Tibial artery (tissue), 4 donors: ENCODE results near the gene UIMC1.

Source experiments
- DNase-seq, 2 donors: peaks; one replicate each; pipeline ENCODE4 v3.0.0-alpha.2; 2019
- H3K27ac ChIP-seq, 2 donors: fragments of 200-600 bp; sonication (generic) in 1 of 2; 1 replicate in 1 of 2; 2 replicates in 1 of 2; pipeline ENCODE4 v1.5.1; 2018 to 2019; ENCODE audit warnings: mild to moderate bottlenecking in 1 of 2
- H3K27me3 ChIP-seq, 2 donors: fragments of 200-600 bp; sonication (generic) in 1 of 2; one replicate each; pipeline versions ENCODE4 v1.5.1 to v1.6.0; 2016 to 2019
- H3K36me3 ChIP-seq, 3 donors: fragments of 200-600 bp; sonication (generic) in 2 of 3; one replicate each; pipeline ENCODE4 v1.5.1; 2016 to 2019; ENCODE audit warnings: mild to moderate bottlenecking in 2 of 3
- H3K4me1 ChIP-seq, 4 donors: fragments of 200-600 bp; sonication (generic) in 2 of 4; 1 replicate in 3 of 4; 2 replicates in 1 of 4; pipeline ENCODE4 v1.5.1; 2016 to 2019
- H3K4me3 ChIP-seq, 2 donors: fragments of 200-600 bp; sonication (generic) in 1 of 2; 1 replicate in 1 of 2; 2 replicates in 1 of 2; pipeline ENCODE4 v1.5.1; 2018 to 2019; ENCODE audit warnings: mild to moderate bottlenecking in 2 of 2
- H3K9me3 ChIP-seq, 3 donors: fragments of 200-600 bp; sonication (generic) in 1 of 3; one replicate each; pipeline ENCODE4 v1.5.1; 2016 to 2019
- CTCF ChIP-seq, 2 experiments: fragments of 200-600 bp in 1 of 2; fragments of 450-650 bp in 1 of 2; IDR thresholded peaks; one replicate each; pipeline ENCODE4 v1.5.1; 2017 to 2019; ENCODE audit warnings: antibody characterized with exemption in 2 of 2, mild to moderate bottlenecking in 1 of 2, moderate library complexity in 1 of 2
- intact Hi-C: fragments of 100-400 bp; cut with DNase I; formaldehyde crosslinking; loops from one replicate; pipeline ENCODE4 v1.15.0; 2023; ENCODE audit warnings: low total_unique reads

The UIMC1 gene

GRCh38 chr5:176880366-176881020, 126.1 kb downstream of the UIMC1 start:
- H3K4me3 ChIP-seq: no peak overlapping the region
- no peak for TF ChIP-seq CTCF (IDR thresholded peaks at IDR 0.05)
- intact Hi-C loops: loop anchor here (10.0 kb wide), 1 partner anchor 306 kb away; no protein-coding TSS in a partner anchor
- peaks cover 0 to 46% of the 10 kb centered on the region in 2 donors for H3K27me3 ChIP-seq
- no peak overlapping the region for H3K27ac ChIP-seq
- H3K9me3 ChIP-seq: no peaks in the 10 kb centered on the region
- no peak for DNase-seq
- no peaks in the 10 kb centered on the region for H3K36me3 ChIP-seq
- no peaks in the 10 kb centered on the region for H3K4me1 ChIP-seq

- intact Hi-C loops: loop anchor here (10.0 kb wide), 1 partner anchor 305 kb away; no protein-coding TSS in a partner anchor
- Histone ChIP-seq H3K27ac (no peak overlapping the region), H3K4me3 (no peak overlapping the region), H3K27me3 (peaks cover 0 to 53% of the 10 kb centered on the region in 2 donors), H3K36me3 (no peaks in the 10 kb centered on the region), H3K4me1 (no peaks in the 10 kb centered on the region), H3K9me3 (no peaks in the 10 kb centered on the region)
- TF ChIP-seq CTCF (IDR thresholded peaks at IDR 0.05): no peak
- DNase-seq: no peak
Measured at GRCh38 chr5:176879663-176880361, 126.8 kb downstream of the UIMC1 start.

- Histone ChIP-seq H3K36me3 (no peaks in the 10 kb centered on the region), H3K27ac (no peak overlapping the region), H3K4me3 (no peak overlapping the region), H3K4me1 (no peaks in the 10 kb centered on the region), H3K27me3 (peaks cover 0 to 60% of the 10 kb centered on the region in 2 donors), H3K9me3 (no peaks in the 10 kb centered on the region)
- intact Hi-C loops: no loop called here
- no peak for DNase-seq
- no peak for TF ChIP-seq CTCF (IDR thresholded peaks at IDR 0.05)
Measured at GRCh38 chr5:176878906-176879662, 127.5 kb downstream of the UIMC1 start.

GRCh38 chr5:176878463-176878862, 128.1 kb downstream of the UIMC1 start:
- peaks cover 0 to 62% of the 10 kb centered on the region in 2 donors for H3K27me3 ChIP-seq

More at GRCh38 chr5:176878463-176878862, 128.1 kb downstream of the UIMC1 start:
- no peaks in the 10 kb centered on the region for H3K9me3 ChIP-seq
- DNase-seq: no peak
- H3K36me3 ChIP-seq: no peaks in the 10 kb centered on the region
- no peak overlapping the region for H3K4me3 ChIP-seq
- no peaks in the 10 kb centered on the region for H3K4me1 ChIP-seq
- no peak for TF ChIP-seq CTCF (IDR thresholded peaks at IDR 0.05)
- H3K27ac ChIP-seq: no peak overlapping the region
- intact Hi-C loops: no loop called here
